ENCODE results near the gene INF2. TPM values are rescaled to one million over a fixed set of nuclear protein-coding genes. Genes with fewer than 3 reads are reported as not detected.

Gene INF2
- total RNA-seq, 2 experiments from 2014 or later = 155 to 159 TPM

DNA sequence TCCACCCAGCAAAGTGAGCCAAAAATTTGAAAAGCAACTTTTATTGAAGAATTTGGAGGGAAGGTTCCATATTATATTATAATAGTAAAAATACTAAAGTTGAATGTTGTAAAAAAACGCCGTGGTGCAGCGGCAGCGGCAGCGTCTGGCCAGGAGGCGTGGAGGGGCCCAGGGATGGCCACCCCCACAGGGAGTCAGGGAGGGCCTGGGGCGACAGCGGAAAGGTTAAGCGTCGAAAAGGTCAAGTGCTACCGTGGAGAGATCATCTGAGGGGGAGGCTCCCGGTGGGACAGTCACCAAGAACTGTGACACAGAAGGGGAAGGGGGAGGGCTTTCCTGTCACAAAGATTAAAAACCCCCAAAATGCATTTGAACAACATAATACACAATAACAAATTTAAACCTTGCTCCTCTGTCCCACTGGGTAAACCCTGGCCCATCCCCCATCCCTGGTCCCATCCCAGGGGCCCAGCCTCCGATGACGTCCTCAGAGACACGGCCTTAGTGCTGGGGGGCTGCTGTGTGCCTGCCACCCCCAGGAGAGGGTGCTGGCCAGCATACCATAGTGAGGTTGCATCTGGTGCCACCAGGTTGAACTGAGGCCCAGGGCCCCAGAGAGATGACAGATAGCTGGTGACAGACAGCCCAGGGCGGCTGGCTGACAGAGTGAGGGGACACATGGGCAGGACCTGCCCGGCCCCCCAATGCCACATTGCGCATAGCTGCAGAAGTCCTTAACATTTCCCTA, 80.1 kb downstream of the INF2 start:
- ATAC-seq (no peak), DNase-seq (no peak)
- POLR2A ChIA-PET = interaction anchor here (1.0 to 1.2 kb wide), 2 partner anchors 31 to 56 kb away, joined by 3 to 4 read pairs; partner anchors contain the start of gene ZBTB42
- no peak overlapping the region for H3K4me3 Mint-ChIP-seq
- CTCF ChIA-PET = interaction anchor here (1.0 to 6.6 kb wide), 17 partner anchors 10 to 86 kb away, joined by 3 to 78 read pairs (median 6); partner anchors contain the start of genes ADSS1 and SIVA1
- H3K9me3 Mint-ChIP-seq (ENCODE audit: insufficient read depth) = no peaks in the 10 kb centered on the region
- peak overlapping the region; percentile 54 for H3K27ac Mint-ChIP-seq
- H3K36me3 Mint-ChIP-seq (ENCODE audit: low read depth) = peaks cover 37% of the 10 kb centered on the region
- no peaks in the 10 kb centered on the region for H3K27me3 Mint-ChIP-seq (ENCODE audit: low read depth)
- H3K4me1 Mint-ChIP-seq (ENCODE audit: low read depth) = peaks cover 6% of the 10 kb centered on the region

DNA sequence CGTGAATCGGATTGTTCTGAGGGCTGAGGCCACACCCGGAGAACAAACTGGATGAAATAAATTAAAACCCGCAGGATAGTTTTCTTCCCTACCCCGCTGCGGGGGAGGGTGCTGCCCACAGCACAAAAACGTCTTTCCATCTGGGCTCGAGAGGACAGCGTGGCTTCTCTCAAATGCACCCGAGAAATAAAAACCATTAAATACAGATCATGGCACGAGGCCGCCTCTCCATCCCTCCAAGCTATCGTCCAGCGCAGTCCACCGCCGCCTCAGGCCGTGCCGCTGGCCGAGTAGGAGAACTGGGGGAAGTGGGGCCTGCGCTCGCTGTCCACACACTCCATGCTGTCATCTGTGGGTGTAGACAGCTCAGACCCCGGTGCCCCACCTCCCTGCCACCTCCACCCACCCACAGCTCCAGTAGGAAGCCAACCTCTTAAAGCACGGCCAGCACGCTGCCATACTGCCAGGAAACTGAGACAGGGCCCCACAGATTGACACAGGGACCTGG, 80.7 kb downstream of the INF2 start:
- no peak overlapping the region for H3K27ac Mint-ChIP-seq
- ChIA-PET POLR2A (interaction anchor here (1.2 kb wide), 1 partner anchor 31 kb away, joined by 3 read pairs; the partner anchor contains the start of gene ZBTB42), CTCF (interaction anchor here (0.9 to 6.6 kb wide), 8 partner anchors 11 to 57 kb away, joined by 3 to 78 read pairs (median 6); partner anchors contain the start of gene ADSS1)
- H3K9me3 Mint-ChIP-seq (ENCODE audit: insufficient read depth) = no peaks in the 10 kb centered on the region
- peaks cover 6% of the 10 kb centered on the region for H3K4me1 Mint-ChIP-seq (ENCODE audit: low read depth)
- H3K4me3 Mint-ChIP-seq = no peak overlapping the region
- no peak for ATAC-seq
- no peaks in the 10 kb centered on the region for H3K27me3 Mint-ChIP-seq (ENCODE audit: low read depth)
- no peak for DNase-seq
- H3K36me3 Mint-ChIP-seq (ENCODE audit: low read depth) = peaks cover 37% of the 10 kb centered on the region

DNA sequence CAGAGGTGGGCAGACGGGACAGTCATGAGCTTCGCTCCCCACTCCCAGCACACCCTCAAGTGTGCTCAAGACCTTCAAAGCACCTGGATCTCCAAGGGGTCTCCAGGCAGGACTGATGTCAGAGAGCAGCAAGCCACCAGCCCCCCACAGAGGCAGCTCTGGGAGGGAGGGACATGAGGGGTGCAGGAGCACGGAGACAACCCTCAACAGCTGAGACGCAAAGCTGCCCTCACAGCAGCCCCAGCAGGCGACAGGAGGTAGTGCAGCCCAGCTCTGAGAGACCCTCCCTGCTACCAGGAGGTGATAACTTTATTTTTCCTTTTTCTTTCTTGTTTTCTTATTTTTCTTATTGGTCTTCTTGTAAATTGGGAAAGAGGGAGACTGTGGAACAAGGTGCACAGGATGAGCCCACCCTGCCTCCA, 81.4 kb downstream of the INF2 start:
- no peak overlapping the region for H3K27ac Mint-ChIP-seq
- CTCF ChIA-PET = interaction anchor here (0.8 to 6.6 kb wide), 8 partner anchors 10 to 56 kb away, joined by 3 to 78 read pairs (median 4); partner anchors contain the start of genes ADSS1 and SIVA1
- H3K9me3 Mint-ChIP-seq (ENCODE audit: insufficient read depth) = no peaks in the 10 kb centered on the region
- H3K4me1 Mint-ChIP-seq (ENCODE audit: low read depth) = peaks cover 6% of the 10 kb centered on the region
- H3K4me3 Mint-ChIP-seq = no peak overlapping the region
- ATAC-seq = no peak
- peak; percentile 45 for DNase-seq
- POLR2A ChIA-PET = interaction anchor here (1.2 kb wide), 1 partner anchor 30 kb away, joined by 3 read pairs; the partner anchor contains the start of gene ZBTB42
- peaks cover 39% of the 10 kb centered on the region for H3K36me3 Mint-ChIP-seq (ENCODE audit: low read depth)
- H3K27me3 Mint-ChIP-seq (ENCODE audit: low read depth) = no peaks in the 10 kb centered on the region

DNA sequence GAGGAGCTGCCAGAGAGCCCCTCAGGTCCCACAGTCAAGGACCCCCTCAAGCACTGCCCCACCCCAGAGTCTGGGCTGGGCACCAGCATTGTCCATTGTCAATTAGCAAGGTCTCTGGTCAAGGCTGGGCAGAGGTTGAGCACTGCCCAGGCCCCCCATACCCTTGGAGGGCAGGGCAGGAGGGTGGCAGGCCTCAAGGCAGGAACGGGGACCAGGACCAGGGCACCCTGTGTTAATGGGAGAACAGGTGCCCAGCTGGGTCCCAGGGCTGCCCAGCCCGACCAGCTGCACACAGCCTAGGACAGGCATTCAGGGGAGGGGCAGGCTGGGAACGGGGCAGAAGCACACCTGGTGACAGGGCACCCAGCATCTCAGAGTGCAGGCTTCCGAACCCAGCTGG, 82.0 kb downstream of the INF2 start:
- peaks cover 6% of the 10 kb centered on the region for H3K4me1 Mint-ChIP-seq (ENCODE audit: low read depth)
- DNase-seq (no peak), ATAC-seq (no peak)
- POLR2A ChIA-PET = no interaction called here
- no peak overlapping the region for H3K27ac Mint-ChIP-seq
- H3K36me3 Mint-ChIP-seq (ENCODE audit: low read depth) = peaks cover 44% of the 10 kb centered on the region
- no peaks in the 10 kb centered on the region for H3K9me3 Mint-ChIP-seq (ENCODE audit: insufficient read depth)
- no peak overlapping the region for H3K4me3 Mint-ChIP-seq
- CTCF ChIA-PET = interaction anchor here (0.8 to 6.6 kb wide), 5 partner anchors 10 to 56 kb away, joined by 3 to 78 read pairs (median 6); partner anchors contain the start of gene SIVA1
- no peaks in the 10 kb centered on the region for H3K27me3 Mint-ChIP-seq (ENCODE audit: low read depth)

Small RNA genes within 50 kb of the gene (microRNA-seq; reads per million reads assigned to microRNA genes)
- not detected for gene MIR4710

Other genes with a start within 250 kb of the INF2 start
- gene C14orf180, start 109.9 kb upstream of the INF2 start, total RNA-seq = not detected
- not detected for gene TMEM179, start 84.8 kb upstream of the INF2 start, total RNA-seq
- 1 to 10 TPM; 1.8 TPM for gene ADSS1, start 34.6 kb downstream of the INF2 start, total RNA-seq
- 100 to 1,000 TPM; 175 to 186 TPM for gene SIVA1, start 63.5 kb downstream of the INF2 start, total RNA-seq
- gene AKT1, start 106.1 kb downstream of the INF2 start, total RNA-seq = 100 to 1,000 TPM; 217 to 222 TPM
- gene ZBTB42, start 111.5 kb downstream of the INF2 start, total RNA-seq = 1 to 10 TPM; 5.3 TPM
- gene CEP170B, start 175.7 kb downstream of the INF2 start, total RNA-seq = 1 to 10 TPM; 2.5 to 2.7 TPM
- gene PLD4, start 235.3 kb downstream of the INF2 start, total RNA-seq = not detected

Measured in activated CD8-positive, alpha-beta T cell treated with anti-CD3 and anti-CD28 coated beads, Interleukin-2, amount 10 ng/mL, durations not matched to agents 7 days and 5 days (primary cell).